Vagina (tissue), 2 donors: ENCODE results near the gene GRIN3A.

Experiments
- CTCF ChIP-seq, 3 experiments: fragments of 450-650 bp in 2 of 3; fragments of 200-600 bp in 1 of 3; sonication (generic) in 1 of 3; IDR thresholded peaks; one replicate each; pipeline ENCODE4 v1.5.1; 2017 to 2019; ENCODE audit warnings: antibody characterized with exemption in 3 of 3, mild to moderate bottlenecking in 2 of 3, moderate library complexity in 2 of 3
- POLR2AphosphoS5 ChIP-seq, 2 donors: sonication (generic); formaldehyde crosslinking; IDR thresholded peaks; one replicate each; pipeline ENCODE4 v1.9.0; 2017; ENCODE audit warnings: antibody characterized with exemption in 2 of 2, mild to moderate bottlenecking in 2 of 2, low read depth in 1 of 2; ENCODE audit not compliant: insufficient read depth in 1 of 2

DNA sequence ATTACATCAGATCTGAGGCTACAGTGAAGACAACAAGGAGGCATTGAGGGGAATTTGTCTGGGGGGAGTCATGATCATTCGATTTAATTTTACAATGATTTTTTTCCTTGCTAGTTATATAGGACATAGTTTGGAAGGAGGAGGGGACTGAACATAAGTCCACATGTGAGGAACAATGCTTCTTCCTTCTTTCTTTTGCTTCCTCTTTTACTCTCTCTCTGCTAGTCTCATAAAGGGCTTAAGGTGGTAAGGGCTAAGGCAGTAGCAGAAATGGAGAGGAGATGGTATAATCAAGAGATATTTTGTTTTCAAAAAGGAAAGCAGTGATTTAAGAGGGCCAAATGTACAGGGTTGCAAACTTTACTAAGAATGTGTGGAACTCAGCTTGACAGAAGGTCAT, 64.3 kb downstream of the GRIN3A start:
- TF ChIP-seq POLR2AphosphoS5 (IDR thresholded peaks at IDR 0.05; ENCODE audit: insufficient read depth in 1 of 2, low read depth in 1 of 2) (no peak), CTCF (IDR thresholded peaks at IDR 0.05) (no peak)
